Brain microvascular endothelial cell (primary cell): ENCODE measurements around the gene KRTAP10-12.
"Not testable (repeated sequence)": the region's sequence is repeated elsewhere in the genome, so short reads cannot be mapped to it uniquely, and the experiment has no call there.

ENCODE experiments used
- DNase-seq: peaks from one replicate; pipeline ENCODE4 v3.0.0-alpha.2; 2020
- H3K27ac ChIP-seq: fragments of 250-450 bp; sonication (Bioruptor Pico); 2 replicates; pipeline ENCODE4 v1.5.1; 2020; ENCODE audit warnings: mild to moderate bottlenecking, moderate library complexity
- H3K27me3 ChIP-seq: fragments of 250-450 bp; sonication (Bioruptor Pico); replicated peaks from 2 replicates; pipeline ENCODE4 v1.5.1; 2020; ENCODE audit warnings: mild to moderate bottlenecking
- H3K36me3 ChIP-seq: fragments of 250-450 bp; sonication (Bioruptor Pico); replicated peaks from 2 replicates; pipeline ENCODE4 v1.5.1; 2020; ENCODE audit warnings: mild to moderate bottlenecking
- H3K4me3 ChIP-seq: 2 replicates; pipeline ENCODE4 v1.5.1; 2011; ENCODE audit warnings: low read depth, mild to moderate bottlenecking, control low read depth, low read length, moderate library complexity
- in situ Hi-C: cut with HindIII; loops from 2 replicates; pipeline ENCODE4 v1.10.0; 2017; ENCODE audit warnings: low sequenced_read_pairs, low pct_ligation_motif_present
- TF ChIP-seq, protein P1 (sequence below): IDR thresholded peaks from 2 replicates; pipeline ENCODE4 v1.5.1; 2011; ENCODE audit warnings: low read depth, mild to moderate bottlenecking, moderate library complexity, low read length, control low read depth, inconsistent platforms; ENCODE audit errors: missing control alignments

The KRTAP10-12 gene

DNA sequence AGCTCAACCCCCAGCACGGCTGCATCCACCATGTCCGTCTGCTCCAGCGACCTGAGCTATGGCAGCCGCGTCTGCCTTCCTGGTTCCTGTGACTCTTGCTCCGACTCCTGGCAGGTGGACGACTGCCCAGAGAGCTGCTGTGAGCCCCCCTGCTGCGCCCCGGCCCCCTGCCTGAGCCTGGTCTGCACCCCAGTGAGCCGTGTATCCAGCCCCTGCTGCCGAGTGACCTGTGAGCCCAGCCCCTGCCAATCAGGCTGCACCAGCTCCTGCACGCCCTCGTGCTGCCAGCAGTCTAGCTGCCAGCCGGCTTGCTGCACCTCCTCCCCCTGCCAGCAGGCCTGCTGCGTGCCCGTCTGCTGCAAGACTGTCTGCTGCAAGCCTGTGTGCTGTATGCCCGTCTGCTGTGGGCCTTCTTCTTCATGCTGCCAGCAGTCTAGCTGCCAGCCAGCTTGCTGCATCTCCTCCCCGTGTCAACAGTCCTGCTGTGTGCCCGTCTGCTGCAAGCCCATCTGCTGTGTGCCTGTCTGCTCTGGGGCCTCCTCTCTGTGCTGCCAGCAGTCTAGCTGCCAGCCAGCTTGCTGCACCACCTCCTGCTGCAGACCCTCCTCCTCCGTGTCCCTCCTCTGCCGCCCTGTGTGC is at the start of gene KRTAP10-12:
TSS of gene KRTAP10-12 (plus strand) at position 1 of the 639 bp plus-strand sequence. CDS start at position 31, 30 bp downstream.
- DNase-seq, H3K27ac ChIP-seq, H3K36me3 ChIP-seq, in situ Hi-C loops, H3K4me3 ChIP-seq: not testable (repeated sequence)
- peaks cover 45% of the 10 kb centered on the region for H3K27me3 ChIP-seq

DNA sequence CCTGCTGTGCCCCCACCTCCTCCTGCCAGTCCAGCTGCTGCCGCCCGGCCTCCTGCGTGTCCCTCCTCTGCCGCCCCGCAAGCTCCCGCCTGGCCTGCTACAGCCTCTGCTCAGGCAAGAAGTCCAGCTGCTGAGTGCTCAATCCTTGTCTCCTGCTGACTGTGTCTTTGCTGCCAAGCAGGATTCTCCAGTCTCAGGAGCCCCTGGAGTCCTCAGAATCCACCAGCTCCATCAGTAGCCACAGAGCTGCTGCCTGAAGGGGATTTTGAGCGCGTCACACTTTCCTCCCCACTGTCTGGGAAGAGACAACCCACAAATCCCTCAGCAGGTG is 49.8 kb upstream of the KRTAP10-12 start:
- in situ Hi-C loops = no loop called here
- TF ChIP-seq, protein P1, sequence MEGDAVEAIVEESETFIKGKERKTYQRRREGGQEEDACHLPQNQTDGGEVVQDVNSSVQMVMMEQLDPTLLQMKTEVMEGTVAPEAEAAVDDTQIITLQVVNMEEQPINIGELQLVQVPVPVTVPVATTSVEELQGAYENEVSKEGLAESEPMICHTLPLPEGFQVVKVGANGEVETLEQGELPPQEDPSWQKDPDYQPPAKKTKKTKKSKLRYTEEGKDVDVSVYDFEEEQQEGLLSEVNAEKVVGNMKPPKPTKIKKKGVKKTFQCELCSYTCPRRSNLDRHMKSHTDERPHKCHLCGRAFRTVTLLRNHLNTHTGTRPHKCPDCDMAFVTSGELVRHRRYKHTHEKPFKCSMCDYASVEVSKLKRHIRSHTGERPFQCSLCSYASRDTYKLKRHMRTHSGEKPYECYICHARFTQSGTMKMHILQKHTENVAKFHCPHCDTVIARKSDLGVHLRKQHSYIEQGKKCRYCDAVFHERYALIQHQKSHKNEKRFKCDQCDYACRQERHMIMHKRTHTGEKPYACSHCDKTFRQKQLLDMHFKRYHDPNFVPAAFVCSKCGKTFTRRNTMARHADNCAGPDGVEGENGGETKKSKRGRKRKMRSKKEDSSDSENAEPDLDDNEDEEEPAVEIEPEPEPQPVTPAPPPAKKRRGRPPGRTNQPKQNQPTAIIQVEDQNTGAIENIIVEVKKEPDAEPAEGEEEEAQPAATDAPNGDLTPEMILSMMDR = no peak
- DNase-seq = no peak
- no peaks in the 10 kb centered on the region for H3K27me3 ChIP-seq
- no peaks in the 10 kb centered on the region for H3K36me3 ChIP-seq
- H3K27ac ChIP-seq = no peak overlapping the region
- no peak overlapping the region for H3K4me3 ChIP-seq

GRCh38 chr21:44648557-44649311 is 48.2 kb upstream of the KRTAP10-12 start:
- TF ChIP-seq, protein P1 = no peak
- Histone ChIP-seq H3K4me3 (no peak overlapping the region), H3K27ac (no peak overlapping the region), H3K27me3 (no peaks in the 10 kb centered on the region), H3K36me3 (no peaks in the 10 kb centered on the region)
- DNase-seq = no peak
- in situ Hi-C loops = no loop called here

- TF ChIP-seq, protein P1 = no peak
- H3K36me3 ChIP-seq = no peaks in the 10 kb centered on the region
- DNase-seq = no peak
- no peaks in the 10 kb centered on the region for H3K27me3 ChIP-seq
- in situ Hi-C loops = no loop called here
- no peak overlapping the region for H3K27ac ChIP-seq
- no peak overlapping the region for H3K4me3 ChIP-seq
These were observed 47.4 kb upstream of the KRTAP10-12 start for GRCh38 chr21:44649521-44650100.

DNA sequence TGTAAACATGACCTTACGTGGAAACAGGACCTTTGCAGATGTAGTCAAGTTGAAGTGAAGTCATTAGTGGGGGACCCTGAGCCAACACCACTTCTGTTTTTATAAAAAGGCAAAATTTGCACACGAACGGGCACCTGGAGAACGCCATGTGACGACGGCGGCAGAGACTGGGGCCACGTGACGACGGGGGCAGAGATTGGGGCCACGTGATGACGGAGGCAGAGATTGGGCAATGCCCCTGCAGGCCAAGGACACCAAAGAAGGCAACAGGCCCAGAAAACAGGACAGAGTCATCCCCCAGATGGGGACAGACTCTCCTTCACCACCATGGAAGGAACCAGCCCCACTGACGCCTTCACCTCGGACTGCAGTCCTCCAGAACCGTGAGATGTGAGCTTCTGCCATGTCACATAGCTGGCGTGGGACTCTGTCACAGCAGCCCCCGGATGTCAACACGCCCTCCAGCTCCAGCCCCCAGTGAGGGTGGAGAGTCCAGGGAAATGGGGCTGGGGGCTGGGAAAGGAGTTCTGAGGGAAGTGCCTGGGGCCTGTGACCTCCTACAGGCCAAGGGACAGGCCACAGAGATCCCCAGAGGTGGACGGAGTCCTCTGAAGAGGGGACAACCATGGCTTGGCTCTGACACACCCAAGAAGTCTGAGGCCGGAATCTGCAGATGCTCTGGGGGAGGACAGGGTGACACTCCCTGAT is 46.6 kb upstream of the KRTAP10-12 start:
- TF ChIP-seq, protein P1 = no peak
- Histone ChIP-seq H3K27ac (no peak overlapping the region), H3K27me3 (no peaks in the 10 kb centered on the region), H3K36me3 (no peaks in the 10 kb centered on the region), H3K4me3 (no peak overlapping the region)
- in situ Hi-C loops = no loop called here
- DNase-seq = no peak

- in situ Hi-C loops = no loop called here
- no peak overlapping the region for H3K27ac ChIP-seq
- H3K4me3 ChIP-seq = no peak overlapping the region
- no peak for DNase-seq
- TF ChIP-seq, protein P1 = no peak
- no peaks in the 10 kb centered on the region for H3K36me3 ChIP-seq
- H3K27me3 ChIP-seq = no peaks in the 10 kb centered on the region
These were observed 45.8 kb upstream of the KRTAP10-12 start for GRCh38 chr21:44650973-44651675.
